ENCODE data around the gene ZBED1.
"Not testable (repeated sequence)": the region's sequence is repeated elsewhere in the genome, so short reads cannot be mapped to it uniquely, and the experiment has no call there.

The ZBED1 gene

DNA sequence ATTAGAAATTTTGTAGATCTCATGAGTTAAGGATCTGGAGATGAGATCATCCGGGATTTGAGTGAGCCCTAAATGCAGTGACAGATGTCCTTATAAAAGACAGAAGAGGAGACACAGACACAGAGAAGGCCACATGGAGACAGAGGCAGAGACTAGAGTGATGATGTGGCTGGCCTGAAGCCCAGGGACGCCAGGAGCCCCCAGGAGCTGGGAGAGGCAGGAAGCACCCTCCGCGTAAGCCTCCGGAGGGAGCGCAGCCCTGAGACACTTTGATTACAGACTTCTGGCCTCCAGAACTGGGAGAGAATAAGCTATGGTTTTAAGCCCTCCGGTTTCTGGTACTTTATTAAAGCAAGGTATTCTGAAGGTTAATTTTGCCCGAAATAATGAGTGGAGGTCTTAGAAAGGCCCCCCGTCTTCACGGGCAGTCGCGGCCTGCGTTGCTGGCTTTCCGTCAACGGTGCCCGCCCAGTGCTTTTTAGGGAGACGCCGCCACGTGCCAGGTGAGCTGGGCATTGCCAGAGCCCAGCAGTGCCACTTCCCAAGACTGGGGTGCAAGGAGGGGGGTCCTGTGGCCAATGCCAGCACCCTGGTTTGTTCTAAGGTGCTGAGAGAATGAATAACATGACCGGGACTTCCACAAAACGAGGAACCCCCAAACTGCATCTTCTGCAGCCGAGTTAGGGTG, 8.1 kb downstream of the ZBED1 start:
- DNase-seq: no peak

DNA sequence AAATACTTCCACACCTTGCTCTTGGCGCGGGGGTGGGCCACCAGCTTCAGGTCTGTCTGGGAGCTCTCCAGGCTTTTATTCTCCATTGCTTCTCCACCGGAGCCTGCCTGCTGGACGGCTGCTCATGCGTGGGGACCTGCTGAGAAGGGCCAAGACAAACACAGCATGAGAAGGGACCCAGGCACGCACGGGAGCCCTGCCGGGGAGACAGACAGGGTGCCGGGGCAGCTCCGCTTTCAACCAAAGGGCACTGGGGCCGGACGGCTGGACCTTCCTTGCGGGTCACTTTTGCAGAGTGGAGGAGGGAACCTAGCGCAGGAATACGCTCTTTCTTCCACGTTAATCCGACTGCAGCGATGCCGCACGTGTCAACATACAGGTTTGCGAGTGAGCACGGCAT, 10.1 kb downstream of the ZBED1 start:
- DNase-seq: no peak

DNA sequence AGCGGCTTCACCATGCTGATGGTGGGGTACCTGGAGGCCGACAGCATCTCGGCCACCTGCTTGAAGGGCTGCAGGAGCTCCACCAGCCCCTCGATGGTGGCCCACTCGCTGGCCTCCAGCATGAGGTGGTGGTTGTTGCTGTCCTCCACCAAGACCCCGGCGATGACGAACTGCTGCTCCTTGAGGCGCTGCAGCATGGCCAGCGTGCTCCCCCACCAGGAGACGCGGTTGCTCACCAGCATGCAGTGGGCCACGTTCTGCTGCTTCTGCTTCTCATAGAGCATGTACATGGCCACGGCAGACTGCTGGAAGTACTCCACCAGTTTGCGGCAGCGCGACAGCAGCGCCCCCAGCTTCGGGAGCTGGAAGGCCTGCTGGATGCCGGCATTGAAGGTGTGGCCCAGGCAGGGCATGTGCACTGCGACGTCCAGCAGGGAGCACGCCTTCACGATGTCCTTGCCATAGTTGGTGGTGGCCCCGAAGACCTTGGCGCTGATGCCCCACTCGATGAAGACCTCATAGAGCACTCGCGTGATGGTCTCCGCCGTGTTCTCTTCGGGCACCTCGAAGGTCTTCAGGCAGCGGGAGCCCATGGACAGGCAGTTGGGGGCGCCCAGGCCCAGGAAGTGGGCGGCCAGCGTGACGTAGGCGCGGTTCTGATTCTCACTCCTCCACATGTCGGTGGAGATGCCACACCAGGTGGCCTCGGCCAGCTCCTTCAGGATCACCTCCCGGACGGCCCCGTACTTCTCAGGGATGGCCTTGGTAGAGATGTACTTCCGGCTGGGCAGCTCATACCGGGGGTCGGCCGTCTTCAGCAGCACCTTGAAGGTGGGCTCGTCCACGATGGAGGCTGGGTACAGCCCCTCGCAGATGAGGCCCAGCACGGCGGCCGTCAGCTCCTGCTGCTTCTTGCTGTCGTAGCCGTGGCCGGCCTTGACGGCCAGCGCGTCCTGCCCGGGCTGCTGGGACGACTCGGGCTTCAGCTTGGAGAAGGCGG, 11.0 kb downstream of the ZBED1 start:
- DNase-seq: no peak

DNA sequence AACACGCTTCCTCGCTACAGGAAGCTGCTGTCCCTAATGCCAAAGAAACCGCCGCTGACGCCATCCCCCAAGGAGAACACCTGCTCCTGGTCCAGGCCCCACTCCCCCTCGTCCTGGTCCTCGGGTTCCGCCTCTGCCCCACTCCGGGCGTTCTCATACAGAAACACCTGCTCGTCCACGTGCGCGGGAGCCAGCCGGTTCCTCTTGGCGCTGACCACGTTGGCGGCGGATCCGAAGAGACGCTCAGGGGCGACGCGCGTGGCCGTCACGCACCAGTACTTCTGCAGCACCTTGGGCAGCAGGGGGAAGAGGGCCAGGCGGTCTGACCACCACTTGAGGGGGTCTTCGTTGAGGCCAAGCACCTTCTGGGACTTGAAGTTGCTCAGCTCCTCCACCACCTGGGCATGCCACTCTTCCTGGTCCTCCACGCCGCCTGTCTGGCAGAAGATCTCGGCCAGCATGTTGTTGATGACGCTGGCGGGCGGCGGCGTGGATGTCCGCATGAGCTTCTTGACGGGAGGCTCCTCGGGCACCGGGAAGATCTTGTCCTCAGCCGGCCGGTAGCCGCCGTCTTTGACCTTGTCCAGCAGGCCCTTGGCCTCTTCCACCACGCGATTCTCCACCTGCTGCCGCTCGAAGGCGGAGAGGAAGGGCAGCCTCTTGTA, 12.0 kb downstream of the ZBED1 start:
- no peak for DNase-seq

DNA sequence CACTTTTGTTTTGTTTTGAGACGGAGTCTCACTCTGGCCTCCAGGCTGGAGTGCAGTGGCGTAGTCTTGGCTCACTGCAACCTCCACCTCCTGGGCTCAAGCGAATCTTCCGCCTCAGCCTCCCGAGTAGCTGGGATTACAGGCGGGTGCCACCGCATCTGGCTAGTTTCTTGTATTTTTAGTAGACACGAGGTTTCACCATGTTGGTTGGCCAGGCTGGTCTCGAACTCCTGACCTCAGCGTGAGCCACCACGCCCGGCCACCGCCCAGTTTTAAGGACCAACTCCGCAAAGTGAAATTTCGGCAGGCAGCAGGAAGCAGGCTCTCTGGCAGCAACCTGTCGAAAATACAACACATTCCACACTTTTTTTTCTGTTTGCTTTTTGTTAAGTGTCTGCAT, 13.4 kb downstream of the ZBED1 start:
- no peak for DNase-seq

DNA sequence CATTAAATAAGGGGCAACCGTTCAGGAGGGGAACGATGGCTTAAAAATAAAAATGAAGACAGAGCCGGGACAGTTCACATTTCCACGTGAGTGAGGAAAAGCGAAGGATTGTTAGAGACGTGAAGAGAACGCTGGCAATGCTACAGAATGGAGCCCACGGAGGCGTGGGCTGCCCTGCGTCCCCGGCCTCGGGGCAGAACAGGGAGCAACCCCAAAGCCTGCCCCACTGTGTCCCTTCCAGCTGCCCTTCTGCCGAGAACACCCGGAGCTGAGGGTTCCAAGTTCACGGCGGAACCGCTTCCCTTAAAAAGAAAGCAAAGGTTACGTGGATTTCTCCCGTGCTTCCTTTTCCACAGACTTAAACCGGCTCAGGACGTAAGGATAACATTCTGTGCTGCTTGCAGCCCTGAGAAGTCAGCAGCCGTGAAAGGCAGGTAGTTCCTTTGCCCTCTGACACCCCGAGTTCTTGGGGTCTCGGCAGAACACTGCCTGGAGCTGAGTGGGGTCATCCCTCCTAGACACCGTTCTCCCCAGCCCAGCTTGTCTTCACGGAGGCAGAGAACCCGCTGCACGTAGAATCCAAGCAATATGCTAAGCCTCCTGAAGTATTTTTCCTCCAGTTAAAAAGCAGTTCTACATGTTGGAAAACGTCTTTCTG, 14.2 kb downstream of the ZBED1 start:
- DNase-seq: no peak

DNA sequence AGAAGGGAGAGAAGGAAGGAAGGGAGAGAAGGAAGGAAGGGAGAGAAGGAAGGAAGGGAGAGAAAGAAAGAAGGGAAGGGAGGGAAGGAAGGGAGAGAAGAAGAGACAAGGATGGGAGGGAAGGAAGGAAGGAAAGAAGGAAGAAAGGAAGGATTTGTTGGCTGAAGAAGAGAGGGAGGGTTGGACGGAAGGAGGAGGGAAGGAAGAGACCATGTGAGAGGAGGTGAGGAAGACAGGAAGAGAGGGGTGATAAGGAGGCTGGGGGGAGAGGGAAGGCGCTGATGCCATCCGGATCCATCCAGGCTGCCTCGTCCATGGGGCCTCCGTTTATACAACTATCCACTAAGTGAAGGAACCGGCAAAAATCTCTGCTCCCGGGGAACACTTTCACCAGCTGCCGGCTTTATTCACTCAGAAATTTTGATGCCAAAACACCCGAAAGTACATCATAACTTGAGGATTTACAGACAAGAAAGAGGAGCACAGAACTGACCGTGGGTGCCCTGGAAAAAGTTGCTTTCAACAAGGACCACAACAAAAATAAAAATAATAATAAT, 14.9 kb downstream of the ZBED1 start:
- no peak for DNase-seq

DNA sequence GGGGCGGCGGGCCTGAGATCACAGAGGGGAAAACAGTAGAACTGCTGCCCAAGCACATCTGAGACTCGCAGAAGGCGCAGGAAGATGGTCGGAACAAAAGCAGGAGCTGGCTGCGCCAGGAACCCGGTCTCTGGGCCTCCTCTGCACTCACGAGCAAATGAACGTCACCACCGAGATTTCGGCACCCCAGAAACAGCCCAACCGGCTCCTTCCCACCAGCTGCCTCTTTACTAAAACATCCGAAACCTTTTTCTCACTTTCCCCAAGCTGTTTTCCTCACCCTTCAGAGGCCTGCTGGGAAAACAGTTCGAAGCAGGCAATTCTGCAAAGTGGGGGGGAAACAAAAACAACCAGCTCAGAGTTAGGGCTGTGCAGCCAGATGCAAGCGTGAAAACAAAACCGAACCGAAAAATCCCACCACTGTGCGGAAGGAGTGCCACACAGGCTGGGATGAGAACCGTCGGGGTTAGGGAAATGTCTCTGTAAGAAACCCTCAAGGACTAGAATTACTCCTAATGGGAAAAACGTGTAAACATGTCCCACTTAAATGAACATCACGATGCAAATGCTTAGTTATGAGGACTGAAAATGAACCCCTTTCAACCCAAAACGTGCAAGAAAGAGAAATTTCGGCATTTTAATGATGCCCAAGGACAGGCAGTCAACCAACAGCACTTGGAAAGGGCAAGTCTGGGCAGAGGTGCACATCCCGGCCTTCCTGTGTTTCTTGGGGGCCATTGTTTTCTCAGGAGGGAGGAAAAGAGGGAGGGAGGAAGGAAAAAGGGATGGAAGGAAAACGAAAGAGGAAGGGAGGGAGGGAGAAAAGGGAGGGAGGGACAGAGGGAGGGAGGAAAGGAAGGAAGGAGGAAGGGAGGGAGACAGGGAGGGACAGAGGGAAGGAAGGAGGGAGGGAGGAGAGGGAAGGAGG, 15.8 kb downstream of the ZBED1 start:
- DNase-seq: no peak

DNA sequence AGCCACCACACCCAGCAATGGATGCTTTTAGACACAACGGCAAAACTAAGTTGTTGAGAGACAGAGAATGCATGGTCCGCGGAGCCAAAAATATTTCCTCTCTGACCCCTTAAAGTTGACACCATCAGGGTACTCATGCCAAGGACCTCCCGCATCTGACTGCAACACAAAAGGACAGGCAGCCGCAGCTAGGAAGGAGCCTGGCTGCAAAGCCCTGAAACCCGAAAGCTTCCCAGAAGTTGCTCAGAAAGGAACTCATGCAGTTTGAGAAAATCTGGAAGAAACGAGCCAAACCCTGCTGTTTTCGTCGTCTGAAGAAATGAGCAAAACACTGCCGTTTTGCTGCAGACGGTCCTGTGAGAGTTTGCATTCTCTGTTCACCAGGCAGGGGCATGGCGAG, 16.5 kb downstream of the ZBED1 start:
- DNase-seq: no peak

DNA sequence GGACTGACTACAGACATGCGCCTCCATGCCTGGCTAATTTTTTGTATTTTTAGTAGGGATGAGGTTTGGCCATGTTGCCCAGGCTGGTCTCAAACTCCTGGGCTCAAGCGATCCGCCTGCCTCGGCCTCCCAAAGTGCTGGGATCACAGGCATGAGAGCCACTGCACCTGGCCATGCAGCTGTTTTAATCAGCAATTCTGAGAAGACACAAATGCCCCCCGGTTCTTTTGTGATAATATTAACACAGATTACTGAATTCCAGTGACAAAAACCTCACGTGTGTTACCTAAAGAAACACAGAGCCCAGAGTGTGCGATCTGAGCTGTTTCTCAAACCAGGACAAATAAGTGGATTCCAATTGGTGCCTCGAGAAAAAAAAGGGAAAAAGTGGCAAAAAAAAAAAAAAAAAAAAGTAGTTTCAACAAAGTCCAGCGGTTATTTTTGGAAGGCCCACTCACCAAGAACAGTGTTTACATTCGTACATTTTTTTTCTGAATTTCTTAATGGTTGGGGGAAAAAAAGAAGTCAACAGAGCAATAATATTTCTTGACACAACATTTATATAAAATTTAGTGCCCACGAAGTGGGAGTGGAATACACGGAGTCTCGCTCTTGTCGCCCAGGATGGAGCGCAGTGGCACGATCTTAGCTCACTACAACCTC, 17.2 kb downstream of the ZBED1 start:
- no peak for DNase-seq

DNA sequence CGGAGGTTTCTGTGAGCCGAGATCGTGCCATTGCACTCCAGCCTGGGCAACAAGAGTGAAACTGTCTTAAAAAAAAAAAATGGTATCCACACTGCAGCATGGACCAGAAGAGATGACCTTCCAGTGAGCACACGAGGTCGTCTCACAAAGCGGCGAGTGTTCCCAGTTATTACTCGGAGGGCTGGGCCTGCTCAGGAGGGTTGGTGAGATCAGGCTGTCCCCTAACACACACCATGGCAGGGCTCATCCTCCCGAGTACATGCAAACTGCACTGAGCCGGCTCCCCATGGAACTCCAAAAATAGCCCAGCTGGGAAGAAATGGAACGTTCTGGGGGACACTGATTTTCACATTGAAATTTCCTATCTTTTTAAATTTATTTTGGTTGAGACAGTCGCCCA, 19.2 kb downstream of the ZBED1 start:
- DNase-seq: not testable (repeated sequence)

DNA sequence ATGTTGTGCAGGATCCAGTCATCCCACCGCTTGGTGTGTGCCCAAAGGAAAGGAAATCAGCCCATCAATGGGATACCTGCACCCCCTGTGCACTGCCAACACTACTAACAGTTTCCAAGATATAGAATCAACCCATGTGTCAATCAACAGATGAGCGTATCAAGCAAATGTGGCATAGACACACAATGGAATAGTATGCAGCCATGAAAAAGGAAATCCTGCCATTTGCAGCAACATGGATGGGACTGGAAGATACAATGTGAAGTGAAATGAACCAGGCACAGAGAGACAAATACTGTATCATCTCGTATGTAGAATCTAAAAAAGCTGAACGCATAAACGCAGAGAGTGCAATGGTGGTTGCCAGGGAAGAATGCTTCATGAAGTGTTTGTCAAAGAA, 20.8 kb downstream of the ZBED1 start:
- not testable (repeated sequence) for DNase-seq

DNA sequence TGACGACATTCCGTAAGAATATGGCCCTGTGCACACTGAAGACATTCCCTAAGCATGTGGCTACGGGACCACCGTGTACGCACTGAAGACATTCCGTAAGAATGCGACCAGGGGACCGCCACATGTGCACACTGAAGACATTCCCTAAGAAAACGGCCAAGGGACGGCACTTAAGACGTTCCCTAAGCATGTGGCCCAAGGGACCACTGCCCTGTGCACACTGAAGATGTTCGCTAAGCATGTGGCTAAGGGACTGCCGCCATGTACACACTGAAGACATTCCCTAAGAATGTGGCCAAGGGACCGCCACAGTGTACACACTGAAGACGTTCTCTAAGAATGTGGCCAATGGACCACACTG, 21.4 kb downstream of the ZBED1 start:
- no peak for DNase-seq

DNA sequence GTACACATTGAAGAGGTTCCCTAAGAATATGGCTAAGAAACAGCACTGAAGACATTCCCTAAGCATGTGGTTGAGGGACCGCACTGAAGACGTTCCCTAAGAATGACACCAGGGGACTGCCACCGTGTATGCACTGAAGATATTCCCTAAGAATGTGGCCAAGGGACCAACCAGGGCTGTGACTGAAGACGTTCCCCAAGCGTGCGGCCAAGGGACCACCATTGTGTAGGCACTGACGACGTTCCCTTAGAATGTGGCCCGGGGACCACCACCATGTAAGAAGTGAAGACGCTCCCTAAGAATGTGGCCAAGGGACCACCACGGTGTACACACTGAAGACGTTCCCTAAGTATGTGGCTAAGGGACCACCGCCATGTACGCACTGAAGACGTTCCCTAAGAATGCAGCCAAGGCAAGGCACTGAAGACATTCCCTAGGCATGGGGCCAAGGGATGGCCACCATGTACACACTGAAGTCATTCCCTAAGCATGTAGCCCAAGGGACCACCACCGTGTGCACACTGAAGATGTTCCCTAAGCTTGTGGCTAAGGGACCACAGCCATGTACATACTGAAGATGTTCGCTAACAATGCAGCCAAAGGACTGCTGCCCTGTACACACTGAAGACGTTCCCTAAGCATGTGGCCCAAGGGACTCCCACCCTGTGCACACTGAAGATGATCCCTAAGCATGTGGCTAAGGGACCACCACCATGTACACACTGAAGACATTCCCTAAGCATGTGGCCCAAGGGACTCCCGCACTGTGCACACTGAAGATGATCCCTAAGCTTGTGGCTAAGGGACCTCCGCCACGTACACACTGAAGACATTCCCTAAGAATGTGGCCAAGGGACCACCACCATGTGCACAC, 22.0 kb downstream of the ZBED1 start:
- DNase-seq: no peak

DNA sequence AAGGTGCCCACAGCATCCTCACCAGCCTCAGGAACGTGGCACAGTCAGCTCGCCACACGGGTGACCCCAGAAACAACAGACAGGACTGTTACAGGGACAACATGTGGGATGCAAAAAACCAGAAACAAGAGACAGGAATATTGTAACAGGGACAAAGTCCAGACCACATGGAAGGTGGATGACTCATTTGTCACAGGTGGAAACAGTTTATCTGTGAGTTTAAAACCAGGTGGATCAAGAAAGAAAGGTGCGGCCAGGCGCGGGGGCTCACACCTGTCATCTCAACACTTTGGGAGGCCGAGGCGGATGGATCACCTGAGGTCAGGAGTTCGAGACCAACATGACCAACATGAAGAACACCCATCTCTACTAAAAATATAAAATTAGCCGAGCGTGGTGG, 23.5 kb downstream of the ZBED1 start:
- DNase-seq: not testable (repeated sequence)

DNA sequence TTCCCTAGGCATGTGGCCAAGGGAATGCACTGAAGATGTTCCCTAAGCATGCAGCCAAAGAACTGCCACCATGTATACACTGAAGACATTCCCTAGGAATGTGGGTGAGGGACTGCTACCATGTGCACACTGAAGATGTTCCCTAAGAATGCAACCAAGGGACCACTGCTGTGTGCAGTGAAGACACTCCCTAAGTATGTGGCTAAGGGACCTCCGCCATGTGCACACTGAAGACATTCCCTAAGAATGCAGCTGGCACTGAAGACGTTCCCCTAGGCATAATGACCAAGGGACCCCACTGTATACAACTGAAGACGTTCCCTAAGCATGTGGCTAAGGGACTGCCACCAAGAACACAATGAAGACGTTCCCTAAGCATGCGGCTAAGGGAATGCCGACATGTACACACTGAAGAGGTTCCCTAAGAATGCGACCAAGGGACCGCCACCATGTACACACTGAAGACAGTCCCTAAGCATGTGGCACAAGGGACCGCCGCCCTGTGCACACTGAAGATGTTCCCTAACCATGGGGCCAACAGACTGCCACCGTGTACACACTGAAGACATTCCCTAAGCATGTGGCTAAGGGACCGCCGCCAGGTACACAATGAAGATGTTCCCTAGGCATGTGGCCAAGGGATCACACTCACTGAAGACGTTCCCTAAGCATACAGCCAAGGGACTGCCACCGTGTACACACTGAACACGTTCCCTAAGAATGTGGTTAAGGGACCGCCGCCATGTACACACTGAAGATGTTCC, 25.6 kb downstream of the ZBED1 start:
- DNase-seq: no peak

DNA sequence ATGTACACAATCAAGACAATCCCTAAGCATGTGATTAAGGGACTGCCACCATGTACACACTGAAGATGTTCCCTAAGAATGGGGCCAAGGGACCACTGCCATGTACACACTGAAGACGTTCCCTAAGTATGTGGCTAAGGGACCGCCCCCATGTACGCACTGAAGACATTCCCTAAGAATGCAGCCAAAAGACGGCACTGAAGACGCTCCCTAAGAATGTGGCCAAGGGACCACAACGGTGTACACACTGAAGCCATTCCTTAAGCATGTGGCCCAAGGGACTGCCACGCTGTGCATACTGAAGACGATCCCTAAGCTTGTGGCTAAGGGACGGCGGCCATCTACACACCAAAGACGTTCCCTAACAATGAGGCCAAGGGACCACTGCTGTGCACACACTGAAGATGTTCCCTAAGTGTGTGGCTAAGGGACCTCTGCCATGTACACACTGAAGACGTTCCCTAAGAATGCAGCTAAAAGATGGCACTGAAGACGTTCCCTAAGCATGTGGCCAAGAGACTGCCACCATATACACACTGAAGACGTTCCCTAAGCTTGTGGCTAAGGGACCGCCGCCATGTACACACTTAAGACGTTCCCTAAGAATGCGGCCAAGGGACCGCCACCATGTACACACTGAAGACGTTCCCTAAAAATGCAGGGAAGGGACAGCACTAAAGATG, 26.4 kb downstream of the ZBED1 start:
- no peak for DNase-seq

DNA sequence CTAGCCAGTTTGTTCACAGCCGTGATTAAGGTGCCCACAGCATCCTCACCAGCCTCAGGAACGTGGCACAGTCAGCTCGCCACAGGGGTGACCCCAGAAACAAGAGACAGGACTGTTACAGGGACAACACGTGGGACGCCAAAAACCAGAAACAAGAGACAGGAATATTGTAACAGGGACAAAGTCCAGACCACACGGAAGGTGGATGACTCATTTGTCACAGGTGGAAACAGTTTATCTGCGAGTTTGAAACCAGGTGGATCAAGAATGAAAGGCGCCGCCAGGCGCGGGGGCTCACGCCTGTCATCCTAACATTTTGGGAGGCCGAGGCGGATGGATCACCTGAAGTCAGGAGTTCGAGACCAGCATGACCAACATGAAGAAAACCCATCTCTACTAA, 27.7 kb downstream of the ZBED1 start:
- not testable (repeated sequence) for DNase-seq

DNA sequence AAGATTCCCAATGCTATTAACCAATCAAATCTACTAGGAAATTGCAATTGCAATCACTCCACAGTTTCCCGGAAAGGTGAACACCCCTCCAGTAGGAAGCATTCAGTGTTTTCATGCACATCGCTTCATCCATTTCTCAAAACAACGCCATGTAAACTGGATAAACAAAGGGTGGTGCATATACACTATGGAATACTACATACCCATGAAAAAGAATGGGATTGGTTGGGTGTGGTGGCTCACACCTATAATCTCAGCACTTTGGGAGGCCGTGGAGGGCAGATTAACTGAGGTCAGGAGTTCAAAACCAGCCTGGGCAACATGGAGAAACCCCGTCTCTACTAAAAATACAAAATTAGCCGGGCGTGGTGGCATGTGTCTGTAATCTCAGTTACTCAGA, 29.1 kb downstream of the ZBED1 start:
- no peak for DNase-seq

Data from NCI-H1092 treated with DMSO at 0.1 percent for 48 hours (cell line).